PFSK-1 (cell line): ENCODE data around the gene RTN4RL1.

ENCODE experiments used
- POLR2AphosphoS5 ChIP-seq: IDR thresholded peaks from 2 replicates; pipeline ENCODE4 v1.6.1; 2012; ENCODE audit warnings: low read depth, mild to moderate bottlenecking, control low read depth, low read length, moderate library complexity
- TAF1 ChIP-seq: IDR thresholded peaks from 2 replicates; pipeline ENCODE4 v1.6.1; 2012; ENCODE audit warnings: low read length, control low read depth, borderline replicate concordance; ENCODE audit not compliant: insufficient read depth

- TF ChIP-seq POLR2AphosphoS5 = no peak
- no peak for TF ChIP-seq TAF1
Measured at GRCh38 chr17:1979182-1979985, 45.8 kb downstream of the RTN4RL1 start.
